ENCODE data around the gene DNPH1. TPM values are rescaled to one million over a fixed set of nuclear protein-coding genes. Genes with fewer than 3 reads are reported as not detected.

The DNPH1 gene
- total RNA-seq, 1 experiment from 2014 or later = 43.0 TPM

DNA sequence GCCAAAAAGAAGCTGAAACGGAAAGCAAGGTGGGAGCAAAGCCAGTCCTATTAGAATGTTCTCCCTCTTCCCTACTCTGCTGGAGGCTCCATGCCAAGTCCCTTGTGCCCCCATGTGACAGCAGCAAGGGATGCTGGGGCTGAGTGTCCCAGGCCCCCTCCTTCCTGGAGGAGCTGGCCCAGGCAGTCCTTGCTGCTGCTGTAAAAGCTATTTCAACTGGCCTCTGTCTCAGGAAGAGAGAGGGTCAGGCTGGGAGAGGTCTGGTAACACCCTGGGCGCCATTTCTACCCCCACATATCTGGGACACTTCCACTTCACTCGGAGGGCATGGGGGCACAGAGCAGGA is 39.0 kb upstream of the DNPH1 start:
- H3K4me3 ChIP-seq = no peak overlapping the region
- no peak for DNase-seq
- H3K36me3 ChIP-seq = no peaks in the 10 kb centered on the region
- no peaks in the 10 kb centered on the region for H3K27me3 ChIP-seq
- H3K9me3 ChIP-seq = no peaks in the 10 kb centered on the region

DNA sequence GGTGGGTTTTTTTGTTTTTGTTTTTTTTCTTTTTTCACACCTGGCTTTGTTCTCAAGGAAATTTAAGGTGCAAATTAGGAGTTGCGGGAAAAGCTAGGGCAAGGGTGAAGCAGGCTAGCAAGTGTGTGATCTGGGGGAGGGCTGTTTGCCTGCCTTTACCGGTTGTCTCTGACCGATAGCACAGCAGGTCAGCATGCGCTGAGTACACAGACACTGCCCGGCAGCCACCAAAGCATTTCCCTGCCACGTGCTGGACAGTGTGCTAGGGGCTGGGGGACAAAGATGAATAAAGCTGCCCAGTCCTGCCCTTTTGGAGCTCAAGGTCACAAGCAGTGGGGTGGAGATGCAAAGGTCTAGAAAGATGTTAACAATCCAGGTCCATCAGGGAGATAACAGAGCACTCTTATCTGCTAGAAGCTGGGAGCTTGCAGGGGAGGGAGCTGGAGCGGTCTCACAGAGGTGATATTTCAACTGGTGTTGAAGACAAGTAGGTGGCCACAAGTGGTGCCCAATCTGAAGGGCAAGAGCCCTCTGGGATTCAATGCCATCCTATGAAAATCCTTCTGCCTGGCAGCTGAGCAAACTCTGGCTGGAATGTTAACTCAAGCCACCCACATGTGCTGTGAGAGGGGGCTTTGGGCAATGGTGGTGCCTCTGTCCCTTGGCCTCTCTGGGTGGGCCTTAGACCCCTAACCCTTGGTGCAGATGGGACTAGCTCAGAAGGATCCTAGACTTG is 38.5 kb upstream of the DNPH1 start:
- Histone ChIP-seq H3K9me3 (no peaks in the 10 kb centered on the region), H3K4me3 (no peak overlapping the region), H3K36me3 (no peaks in the 10 kb centered on the region), H3K27me3 (no peaks in the 10 kb centered on the region)
- DNase-seq = no peak

DNA sequence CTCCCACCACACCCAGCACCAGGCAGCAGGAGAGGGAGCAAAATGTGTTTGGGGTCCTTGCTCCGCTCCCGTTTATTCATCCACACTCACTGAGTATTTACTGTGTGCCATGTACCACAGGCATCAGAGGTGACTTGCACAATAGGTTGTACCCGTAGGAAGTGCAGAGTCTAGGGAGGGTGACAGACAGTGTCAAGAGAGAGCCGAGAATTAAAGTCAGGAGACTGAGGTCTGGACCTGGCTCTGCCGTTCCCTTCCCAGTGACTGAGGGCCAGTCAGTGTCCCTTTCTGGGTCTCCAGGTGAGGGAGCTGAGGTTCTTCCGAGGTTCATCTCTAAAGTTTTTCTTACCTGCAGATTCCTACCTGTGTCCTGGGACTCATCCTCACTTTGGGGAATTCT is 36.3 kb upstream of the DNPH1 start:
- H3K27me3 ChIP-seq = no peaks in the 10 kb centered on the region
- no peaks in the 10 kb centered on the region for H3K9me3 ChIP-seq
- no peaks in the 10 kb centered on the region for H3K36me3 ChIP-seq
- H3K4me3 ChIP-seq = no peak overlapping the region
- DNase-seq = no peak

DNA sequence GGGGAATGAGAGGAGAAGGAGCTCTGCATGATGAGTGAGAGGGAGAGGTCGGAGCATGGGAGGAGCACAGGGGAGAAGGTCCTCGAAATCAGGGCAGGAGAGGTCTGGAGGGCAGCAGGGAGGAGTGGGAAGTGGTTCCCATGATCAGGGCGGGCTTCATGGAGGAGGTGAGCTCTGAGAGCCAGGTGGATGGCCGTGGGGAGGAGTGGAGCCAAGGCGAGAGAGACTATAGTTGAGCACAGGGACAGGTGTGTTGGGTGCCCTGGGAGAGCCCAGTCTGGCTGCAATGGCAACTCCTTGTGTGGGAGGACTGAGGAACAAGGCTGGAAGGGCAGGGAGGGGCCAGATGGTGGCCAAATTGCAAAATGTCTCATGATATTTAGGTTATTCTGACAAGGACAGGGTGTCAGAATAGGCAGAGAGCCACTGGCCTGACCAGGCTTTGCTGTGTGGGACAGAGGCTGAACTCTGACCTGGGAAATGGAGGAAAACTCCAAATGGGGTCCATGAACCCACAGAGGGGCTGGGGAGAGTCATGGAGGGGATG is 35.4 kb upstream of the DNPH1 start:
- no peaks in the 10 kb centered on the region for H3K36me3 ChIP-seq
- no peaks in the 10 kb centered on the region for H3K9me3 ChIP-seq
- no peak for DNase-seq
- H3K4me3 ChIP-seq = no peak overlapping the region
- no peaks in the 10 kb centered on the region for H3K27me3 ChIP-seq

DNA sequence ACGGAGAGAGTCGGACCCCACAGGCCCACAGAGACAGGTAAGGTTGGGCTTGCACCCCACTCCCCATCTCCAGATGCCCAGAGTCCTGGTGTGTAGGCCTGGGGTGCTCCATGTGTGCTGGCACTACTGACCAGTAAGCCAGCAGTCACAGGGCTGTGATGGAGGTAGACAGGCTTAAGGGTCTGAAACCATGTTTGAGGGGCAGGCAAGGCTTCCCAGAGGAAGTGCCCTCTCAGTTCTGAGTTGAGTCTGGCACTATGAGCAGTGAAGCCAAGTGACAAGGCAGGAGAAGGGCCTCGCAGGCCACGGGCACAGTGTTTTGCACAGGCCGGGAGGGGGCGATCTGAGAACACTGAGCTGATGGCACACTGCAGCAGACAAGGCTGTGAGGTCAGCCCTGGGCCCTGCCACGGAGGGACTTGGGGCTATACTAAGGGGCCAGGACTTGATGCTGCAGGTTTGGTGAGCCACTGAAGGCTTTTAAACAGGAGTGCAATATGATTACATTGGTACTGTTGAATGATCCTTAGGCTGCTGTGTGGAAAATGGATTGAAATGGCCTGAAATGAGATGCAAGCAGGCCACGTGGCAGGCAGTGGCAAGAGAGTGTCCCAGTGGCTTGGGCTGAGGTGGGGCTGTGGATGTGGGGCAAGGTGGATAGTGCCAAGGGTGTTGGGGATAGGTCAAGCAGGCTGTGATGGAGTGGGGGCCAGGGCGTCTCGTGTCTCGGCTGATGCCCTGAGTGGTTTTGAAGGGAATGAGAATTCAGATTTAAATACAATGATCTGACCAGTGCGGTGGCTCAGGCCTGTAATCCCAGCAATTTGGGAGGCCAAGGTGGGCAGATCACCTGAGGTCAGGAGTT is 34.3 kb upstream of the DNPH1 start:
- H3K4me3 ChIP-seq = no peak overlapping the region
- no peaks in the 10 kb centered on the region for H3K9me3 ChIP-seq
- no peaks in the 10 kb centered on the region for H3K27me3 ChIP-seq
- no peaks in the 10 kb centered on the region for H3K36me3 ChIP-seq
- DNase-seq = peak; percentile 56

DNA sequence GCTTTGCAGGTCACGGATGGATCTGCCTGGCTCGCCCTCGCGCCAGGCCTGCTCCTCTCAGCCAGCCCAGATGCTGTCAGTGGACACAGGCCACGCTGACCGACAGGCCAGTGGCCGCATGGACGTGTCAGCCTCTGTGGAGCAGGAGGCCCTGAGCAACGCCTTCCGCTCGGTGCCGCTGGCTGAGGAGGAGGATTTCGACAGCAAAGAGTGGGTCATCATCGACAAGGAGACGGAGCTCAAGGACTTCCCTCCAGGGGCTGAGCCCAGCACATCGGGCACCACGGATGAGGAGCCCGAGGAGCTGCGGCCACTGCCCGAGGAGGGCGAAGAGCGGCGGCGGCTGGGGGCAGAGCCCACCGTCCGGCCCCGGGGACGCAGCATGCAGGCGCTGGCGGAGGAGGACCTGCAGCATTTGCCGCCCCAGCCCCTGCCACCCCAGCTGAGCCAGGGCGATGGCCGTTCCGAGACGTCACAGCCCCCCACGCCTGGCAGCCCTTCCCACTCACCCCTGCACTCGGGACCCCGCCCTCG is 33.6 kb upstream of the DNPH1 start:
- no peak for DNase-seq
- H3K9me3 ChIP-seq = no peaks in the 10 kb centered on the region

DNA sequence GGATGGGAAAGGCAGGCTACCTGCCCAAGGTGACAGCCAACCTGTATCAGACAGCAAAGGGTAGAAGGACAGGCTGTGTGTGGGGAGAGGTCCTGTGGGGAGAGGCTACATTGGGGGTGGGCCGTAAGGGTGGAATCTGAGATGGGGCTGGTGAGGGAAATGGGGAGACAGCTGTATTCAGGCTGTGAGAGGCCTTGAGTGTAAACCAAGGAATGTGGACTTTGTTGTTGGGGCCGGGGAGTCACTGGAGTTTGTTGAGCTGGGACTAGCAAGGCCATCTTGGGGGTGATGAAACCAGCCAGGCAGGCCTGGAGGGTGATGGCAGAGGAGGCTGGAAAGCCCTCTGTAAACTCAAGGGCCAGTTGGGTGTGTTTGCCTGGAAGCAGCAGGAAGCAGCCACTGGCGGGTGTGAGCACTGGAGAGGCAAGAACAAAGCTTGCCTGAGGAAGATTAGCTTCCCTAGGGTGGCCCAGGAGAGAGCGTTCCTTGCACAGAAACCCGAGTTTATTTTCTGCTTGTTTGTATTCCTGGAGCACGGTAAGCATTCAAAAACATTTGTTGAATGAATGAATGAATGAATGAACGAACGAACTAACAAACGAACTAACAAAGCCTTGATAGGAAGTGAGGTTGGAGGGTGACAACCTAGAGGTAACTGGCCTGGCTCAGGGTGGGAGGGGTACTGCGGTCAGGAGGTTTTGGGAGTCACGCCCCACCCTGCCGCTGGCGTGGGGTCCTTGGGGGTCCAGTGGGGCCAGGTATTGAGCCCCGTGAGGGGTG is 32.9 kb upstream of the DNPH1 start:
- Histone ChIP-seq H3K9me3 (no peaks in the 10 kb centered on the region), H3K36me3 (no peaks in the 10 kb centered on the region), H3K4me3 (no peak overlapping the region), H3K27me3 (no peaks in the 10 kb centered on the region)
- DNase-seq = peak; percentile 72

More for the DNA sequence above, 33.6 kb upstream of the DNPH1 start:
- Histone ChIP-seq H3K27me3 (no peaks in the 10 kb centered on the region), H3K36me3 (no peaks in the 10 kb centered on the region), H3K4me3 (no peak overlapping the region)

DNA sequence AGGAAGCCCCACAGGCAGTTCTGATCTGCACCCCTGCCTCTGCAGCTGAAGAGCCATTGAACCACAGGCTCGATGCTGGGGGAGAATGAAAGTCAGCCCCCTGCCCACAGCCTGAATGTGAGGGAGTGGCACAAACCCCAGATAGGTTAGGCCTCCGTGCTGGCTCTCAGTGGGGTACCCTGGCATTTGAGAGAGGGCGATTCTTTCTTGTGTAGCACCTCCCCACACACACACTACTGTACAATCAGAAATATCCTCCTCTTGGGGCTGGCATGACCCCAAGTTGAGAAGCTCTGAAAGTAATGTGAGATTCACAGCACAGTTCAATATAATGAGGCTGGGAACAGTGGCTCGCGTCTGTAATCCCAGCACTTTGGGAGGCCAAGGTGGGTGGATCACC is 31.9 kb upstream of the DNPH1 start:
- DNase-seq = no peak
- no peaks in the 10 kb centered on the region for H3K27me3 ChIP-seq
- no peak overlapping the region for H3K4me3 ChIP-seq
- no peaks in the 10 kb centered on the region for H3K9me3 ChIP-seq
- H3K36me3 ChIP-seq = no peaks in the 10 kb centered on the region

DNA sequence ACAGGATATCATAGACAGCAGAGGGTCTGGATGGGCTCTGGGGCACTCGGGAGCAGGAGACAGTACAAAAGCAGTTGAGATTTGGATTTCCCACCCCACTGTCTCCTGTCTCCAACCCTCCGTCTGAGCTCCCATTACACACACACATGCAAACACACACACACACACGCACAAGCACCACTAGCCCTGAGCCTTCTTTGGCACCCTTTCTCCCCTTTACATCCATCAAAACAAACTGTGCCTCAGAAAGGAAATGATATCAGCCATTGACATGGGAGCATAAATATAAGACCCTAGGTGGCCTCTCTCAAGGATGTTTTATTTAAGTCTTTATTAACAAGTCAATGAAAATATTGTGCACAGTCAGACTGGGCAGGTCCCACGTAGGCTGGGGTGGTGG is 31.5 kb upstream of the DNPH1 start:
- H3K36me3 ChIP-seq = no peaks in the 10 kb centered on the region
- DNase-seq = no peak
- H3K27me3 ChIP-seq = no peaks in the 10 kb centered on the region
- no peaks in the 10 kb centered on the region for H3K9me3 ChIP-seq
- no peak overlapping the region for H3K4me3 ChIP-seq

DNA sequence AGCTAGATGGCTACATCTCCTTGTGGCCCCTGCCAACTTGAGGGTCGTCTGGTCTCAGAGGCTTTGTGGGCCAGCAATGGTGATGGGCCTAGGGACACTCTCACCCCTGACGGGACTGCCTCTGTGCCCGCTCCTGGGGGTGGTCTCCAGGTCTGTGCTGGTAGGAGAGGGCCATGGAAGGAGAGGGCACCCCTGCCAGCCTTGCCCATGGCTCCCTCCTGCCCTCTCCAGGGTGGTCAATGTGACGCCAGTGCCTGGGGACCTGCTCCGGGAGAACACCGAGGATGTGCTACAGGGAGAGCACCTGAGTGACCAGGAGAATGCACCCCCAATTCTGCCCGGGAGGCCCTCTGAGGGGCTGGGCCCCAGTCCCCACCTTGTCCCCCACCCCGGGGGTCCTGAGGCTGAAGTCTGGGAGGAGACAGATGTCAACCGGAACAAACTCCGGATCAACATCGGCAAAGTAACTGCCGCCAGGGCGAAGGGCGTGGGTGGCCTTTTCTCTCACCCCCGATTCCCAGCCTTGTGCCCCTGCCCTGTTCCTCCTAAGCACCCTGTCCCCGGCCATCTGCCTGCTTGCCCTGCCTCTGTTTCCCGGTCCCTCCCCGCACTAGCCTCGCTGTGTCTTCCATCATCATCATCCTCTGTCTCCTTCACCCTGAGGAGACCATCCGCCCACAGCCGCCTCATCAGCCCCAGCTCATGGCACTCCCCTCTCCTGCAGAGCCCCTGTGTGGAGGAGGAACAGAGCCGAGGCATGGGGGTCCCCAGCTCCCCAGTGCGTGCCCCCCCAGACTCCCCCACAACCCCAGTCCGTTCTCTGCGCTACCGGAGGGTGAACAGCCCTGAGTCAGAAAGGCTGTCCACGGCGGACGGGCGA is 29.8 kb upstream of the DNPH1 start:
- DNase-seq = no peak
- Histone ChIP-seq H3K4me3 (no peak overlapping the region), H3K9me3 (no peaks in the 10 kb centered on the region), H3K27me3 (no peaks in the 10 kb centered on the region), H3K36me3 (no peaks in the 10 kb centered on the region)

DNA sequence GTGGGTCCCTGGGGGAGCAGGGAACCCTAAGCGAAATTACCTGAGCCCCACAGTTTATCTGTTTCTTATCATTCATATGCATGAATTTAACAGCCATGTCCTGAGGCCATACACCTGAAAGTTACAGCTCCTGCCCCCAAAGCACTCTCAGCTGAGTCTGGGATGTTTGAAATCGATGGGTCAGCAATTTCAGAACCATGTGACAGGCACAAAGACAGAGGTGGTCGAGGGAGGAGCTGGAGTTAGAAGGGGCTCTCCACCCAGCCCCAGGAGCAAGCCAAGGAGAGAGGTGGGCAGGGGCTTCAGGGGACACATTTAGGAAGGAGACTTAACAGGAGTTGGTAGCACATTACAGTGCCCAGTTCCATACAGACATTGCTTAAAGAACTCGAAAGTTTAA is 28.9 kb upstream of the DNPH1 start:
- no peaks in the 10 kb centered on the region for H3K9me3 ChIP-seq
- H3K27me3 ChIP-seq = no peaks in the 10 kb centered on the region
- H3K4me3 ChIP-seq = no peak overlapping the region
- H3K36me3 ChIP-seq = no peaks in the 10 kb centered on the region
- no peak for DNase-seq

DNA sequence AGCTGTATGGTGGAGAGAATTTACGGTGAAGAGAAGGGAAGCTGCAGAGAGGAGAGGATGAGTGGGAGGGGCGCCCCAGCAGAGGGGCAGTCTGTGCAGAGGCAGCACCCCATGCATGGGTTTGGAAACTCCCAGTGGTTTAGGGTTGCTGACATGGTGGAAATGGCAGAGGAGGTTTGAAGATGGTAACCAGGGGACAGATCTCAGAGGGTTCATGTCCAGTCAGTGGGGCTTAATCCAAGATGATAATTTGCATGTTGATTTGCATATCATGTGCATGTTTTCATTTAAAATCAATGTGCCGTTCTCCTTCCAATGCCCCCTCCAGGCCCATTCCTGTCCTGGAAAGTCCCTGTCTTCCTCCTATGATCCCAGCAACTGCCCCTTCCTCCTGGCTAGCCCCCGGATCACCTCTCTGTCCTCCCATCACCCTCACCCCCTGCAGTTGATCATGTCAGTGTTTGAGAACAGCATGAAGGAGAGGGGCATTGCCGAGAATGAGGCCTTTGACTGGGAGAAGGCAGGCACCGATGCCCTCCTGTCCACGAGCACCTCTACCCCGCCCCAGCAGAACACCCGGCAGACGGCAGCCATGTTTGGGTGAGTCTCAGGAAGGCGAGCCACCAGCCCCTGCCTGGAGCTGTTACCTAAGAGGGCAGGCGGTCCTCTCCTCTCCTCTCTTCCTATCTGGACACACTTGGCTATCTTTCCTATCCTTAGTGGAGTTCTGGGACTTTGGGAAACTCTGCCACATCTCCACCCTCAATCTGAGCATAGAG is 28.3 kb upstream of the DNPH1 start:
- DNase-seq = no peak
- H3K27me3 ChIP-seq = no peaks in the 10 kb centered on the region

DNA sequence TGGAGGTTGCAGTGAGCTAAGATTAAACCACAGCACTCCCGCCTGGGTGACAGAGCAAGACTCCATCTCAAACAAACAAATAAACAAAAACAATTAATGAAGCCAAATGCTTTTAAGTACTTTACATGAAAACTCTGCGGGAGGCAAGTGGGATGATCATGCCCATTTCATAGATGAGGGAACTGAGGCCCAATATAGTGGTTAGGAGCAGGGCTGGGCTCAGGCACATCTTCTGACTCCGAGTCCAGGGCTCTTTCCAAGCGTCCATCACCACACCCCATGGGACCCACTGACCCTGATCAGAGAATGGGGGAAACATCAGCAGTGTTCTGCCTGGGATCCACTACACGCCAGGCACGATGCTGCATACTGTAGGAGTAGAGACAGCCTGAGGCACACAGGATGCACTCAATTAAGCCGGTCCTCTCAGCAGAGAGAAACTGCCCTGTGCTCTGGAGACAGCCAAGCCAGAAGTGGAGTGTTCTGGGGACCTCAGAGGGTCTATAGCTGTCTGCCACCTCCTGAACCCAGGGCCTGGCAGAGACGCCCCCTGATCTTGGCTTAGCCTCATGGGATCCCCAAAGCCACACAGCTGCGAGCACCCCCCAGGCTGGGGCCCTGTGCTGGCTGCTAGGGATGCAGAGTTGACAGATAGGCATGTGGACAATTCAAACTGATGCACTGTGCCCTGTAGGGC is 27.5 kb upstream of the DNPH1 start:
- H3K9me3 ChIP-seq = no peaks in the 10 kb centered on the region
- H3K4me3 ChIP-seq = no peak overlapping the region
- no peaks in the 10 kb centered on the region for H3K27me3 ChIP-seq
- H3K36me3 ChIP-seq = no peaks in the 10 kb centered on the region
- no peak for DNase-seq

More for the DNA sequence above, 28.3 kb upstream of the DNPH1 start:
- Histone ChIP-seq H3K9me3 (no peaks in the 10 kb centered on the region), H3K36me3 (no peaks in the 10 kb centered on the region), H3K4me3 (no peak overlapping the region)

DNA sequence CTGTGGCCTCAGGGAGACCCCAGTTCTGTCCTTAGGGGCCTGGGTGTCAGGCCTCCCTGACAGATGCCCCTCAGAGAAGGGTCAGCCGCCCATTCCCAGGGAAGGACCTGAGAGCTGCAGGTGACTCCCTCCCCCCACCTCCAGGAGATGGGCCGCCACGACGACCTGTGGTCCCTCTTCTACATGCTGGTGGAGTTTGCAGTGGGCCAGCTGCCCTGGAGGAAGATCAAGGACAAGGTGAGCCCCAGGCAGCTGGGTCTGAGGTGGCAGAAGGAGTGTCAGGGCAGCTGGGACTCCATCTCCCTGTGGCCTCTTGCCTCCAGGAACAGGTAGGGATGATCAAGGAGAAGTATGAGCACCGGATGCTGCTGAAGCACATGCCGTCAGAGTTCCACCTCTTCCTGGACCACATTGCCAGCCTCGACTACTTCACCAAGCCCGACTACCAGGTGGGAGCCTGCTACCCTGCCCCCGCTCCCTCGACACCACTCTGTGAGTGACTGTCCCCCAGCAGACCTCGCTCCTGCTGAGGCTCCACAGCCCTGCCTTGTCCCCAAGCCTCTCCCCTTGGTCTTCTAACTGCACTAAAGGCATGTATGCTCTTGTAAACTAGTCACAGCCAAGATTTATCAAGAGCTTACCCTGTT is 26.2 kb upstream of the DNPH1 start:
- no peak for DNase-seq
- Histone ChIP-seq H3K9me3 (no peaks in the 10 kb centered on the region), H3K4me3 (no peak overlapping the region), H3K27me3 (no peaks in the 10 kb centered on the region; the same call in 1 of the 2 replicates), H3K36me3 (no peaks in the 10 kb centered on the region)

Data from MG63 (cell line).